Measurements from ENCODE around the gene ANKRD55.

DNA sequence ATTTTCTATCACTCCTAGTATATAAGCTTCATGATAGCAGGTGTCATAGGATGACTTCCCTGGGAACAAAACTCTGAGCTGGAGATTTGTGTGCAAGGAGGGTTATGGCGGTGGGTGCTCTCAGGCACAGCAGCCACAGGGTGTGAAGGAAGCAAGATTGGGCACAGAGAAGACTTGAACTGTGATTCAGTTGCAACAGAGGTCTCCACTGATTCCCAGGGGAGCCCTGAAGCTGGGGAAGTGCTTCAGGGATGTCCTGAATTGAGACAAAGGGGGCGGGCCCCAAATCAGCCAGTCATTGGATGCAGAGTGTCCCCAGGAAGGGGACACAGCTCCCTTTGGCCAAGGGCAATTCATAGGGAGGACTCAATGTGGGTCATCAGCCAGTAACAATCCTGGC lies 44.4 kb upstream of the ANKRD55 start:
- TF ChIP-seq GATA2 (IDR thresholded peaks at IDR 0.05; ENCODE audit: insufficient read depth, insufficient read length, low read depth, low read length): no peak
- TF ChIP-seq POLR2A (IDR thresholded peaks at IDR 0.05; ENCODE audit: low read depth, low read length): no peak
- TF ChIP-seq, protein P1, sequence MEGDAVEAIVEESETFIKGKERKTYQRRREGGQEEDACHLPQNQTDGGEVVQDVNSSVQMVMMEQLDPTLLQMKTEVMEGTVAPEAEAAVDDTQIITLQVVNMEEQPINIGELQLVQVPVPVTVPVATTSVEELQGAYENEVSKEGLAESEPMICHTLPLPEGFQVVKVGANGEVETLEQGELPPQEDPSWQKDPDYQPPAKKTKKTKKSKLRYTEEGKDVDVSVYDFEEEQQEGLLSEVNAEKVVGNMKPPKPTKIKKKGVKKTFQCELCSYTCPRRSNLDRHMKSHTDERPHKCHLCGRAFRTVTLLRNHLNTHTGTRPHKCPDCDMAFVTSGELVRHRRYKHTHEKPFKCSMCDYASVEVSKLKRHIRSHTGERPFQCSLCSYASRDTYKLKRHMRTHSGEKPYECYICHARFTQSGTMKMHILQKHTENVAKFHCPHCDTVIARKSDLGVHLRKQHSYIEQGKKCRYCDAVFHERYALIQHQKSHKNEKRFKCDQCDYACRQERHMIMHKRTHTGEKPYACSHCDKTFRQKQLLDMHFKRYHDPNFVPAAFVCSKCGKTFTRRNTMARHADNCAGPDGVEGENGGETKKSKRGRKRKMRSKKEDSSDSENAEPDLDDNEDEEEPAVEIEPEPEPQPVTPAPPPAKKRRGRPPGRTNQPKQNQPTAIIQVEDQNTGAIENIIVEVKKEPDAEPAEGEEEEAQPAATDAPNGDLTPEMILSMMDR (IDR thresholded peaks at IDR 0.05; ENCODE audit: extremely low read depth in 1 of 2, insufficient read depth in 1 of 2, low read depth in 1 of 2, low read length in 2 of 2): no peak
- TF ChIP-seq EZH2 (IDR thresholded peaks at IDR 0.05; ENCODE audit: borderline replicate concordance, low read depth, low read length, severe bottlenecking): no peak
- no peak for TF ChIP-seq POLR2AphosphoS5 (IDR thresholded peaks at IDR 0.05; ENCODE audit: insufficient read depth, low read depth, low read length)

Measured in endothelial cell of umbilical vein (primary cell).